ENCODE measurements around the gene VCX3B. TPM values are rescaled to one million over a fixed set of nuclear protein-coding genes. Genes with fewer than 3 reads are reported as not detected.

VCX3B gene
- total and polyA plus RNA-seq, 2 experiments from 2014 or later: 0.48 TPM; not detected in 1

DNA sequence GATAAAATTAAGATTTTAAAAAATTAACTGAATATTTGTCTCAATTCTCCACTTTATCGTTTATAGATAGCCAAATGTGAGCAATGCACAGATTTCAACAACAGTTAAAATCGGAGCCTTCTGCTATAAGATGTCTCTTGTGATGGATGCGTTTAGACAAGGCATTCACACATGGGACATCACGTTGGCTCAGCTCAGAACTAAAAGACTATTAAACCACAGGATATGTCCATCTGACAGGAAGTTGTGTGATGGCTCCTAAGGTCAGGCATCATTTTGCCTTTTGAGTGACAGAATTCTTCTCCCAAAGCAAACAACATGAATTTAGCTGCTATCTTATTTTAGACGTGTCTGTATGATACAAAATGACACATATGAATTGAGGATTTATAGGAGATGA lies 17.3 kb upstream of the VCX3B start:
- no peak for TF ChIP-seq EZH2 (IDR thresholded peaks at IDR 0.05; ENCODE audit: low read depth, unreplicated experiment)
- no peak for TF ChIP-seq ZNF114 (CRISPR knock-in tag; IDR thresholded peaks at IDR 0.05)
- TF ChIP-seq, protein P1, sequence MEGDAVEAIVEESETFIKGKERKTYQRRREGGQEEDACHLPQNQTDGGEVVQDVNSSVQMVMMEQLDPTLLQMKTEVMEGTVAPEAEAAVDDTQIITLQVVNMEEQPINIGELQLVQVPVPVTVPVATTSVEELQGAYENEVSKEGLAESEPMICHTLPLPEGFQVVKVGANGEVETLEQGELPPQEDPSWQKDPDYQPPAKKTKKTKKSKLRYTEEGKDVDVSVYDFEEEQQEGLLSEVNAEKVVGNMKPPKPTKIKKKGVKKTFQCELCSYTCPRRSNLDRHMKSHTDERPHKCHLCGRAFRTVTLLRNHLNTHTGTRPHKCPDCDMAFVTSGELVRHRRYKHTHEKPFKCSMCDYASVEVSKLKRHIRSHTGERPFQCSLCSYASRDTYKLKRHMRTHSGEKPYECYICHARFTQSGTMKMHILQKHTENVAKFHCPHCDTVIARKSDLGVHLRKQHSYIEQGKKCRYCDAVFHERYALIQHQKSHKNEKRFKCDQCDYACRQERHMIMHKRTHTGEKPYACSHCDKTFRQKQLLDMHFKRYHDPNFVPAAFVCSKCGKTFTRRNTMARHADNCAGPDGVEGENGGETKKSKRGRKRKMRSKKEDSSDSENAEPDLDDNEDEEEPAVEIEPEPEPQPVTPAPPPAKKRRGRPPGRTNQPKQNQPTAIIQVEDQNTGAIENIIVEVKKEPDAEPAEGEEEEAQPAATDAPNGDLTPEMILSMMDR (conservative IDR thresholded peaks at IDR 0.05; ENCODE audit: low read depth in 2 of 2): no peak
- TF ChIP-seq JUNB (IDR thresholded peaks at IDR 0.05; ENCODE audit: unreplicated experiment): no peak
- TF ChIP-seq NANOG (IDR thresholded peaks at IDR 0.05; ENCODE audit: borderline replicate concordance): no peak
- no peak for TF ChIP-seq POLR2AphosphoS5 (IDR thresholded peaks at IDR 0.05; ENCODE audit: low read depth)
- TF ChIP-seq STAT1 (IDR thresholded peaks at IDR 0.05; ENCODE audit: unreplicated experiment): no peak
- TF ChIP-seq, protein P2, sequence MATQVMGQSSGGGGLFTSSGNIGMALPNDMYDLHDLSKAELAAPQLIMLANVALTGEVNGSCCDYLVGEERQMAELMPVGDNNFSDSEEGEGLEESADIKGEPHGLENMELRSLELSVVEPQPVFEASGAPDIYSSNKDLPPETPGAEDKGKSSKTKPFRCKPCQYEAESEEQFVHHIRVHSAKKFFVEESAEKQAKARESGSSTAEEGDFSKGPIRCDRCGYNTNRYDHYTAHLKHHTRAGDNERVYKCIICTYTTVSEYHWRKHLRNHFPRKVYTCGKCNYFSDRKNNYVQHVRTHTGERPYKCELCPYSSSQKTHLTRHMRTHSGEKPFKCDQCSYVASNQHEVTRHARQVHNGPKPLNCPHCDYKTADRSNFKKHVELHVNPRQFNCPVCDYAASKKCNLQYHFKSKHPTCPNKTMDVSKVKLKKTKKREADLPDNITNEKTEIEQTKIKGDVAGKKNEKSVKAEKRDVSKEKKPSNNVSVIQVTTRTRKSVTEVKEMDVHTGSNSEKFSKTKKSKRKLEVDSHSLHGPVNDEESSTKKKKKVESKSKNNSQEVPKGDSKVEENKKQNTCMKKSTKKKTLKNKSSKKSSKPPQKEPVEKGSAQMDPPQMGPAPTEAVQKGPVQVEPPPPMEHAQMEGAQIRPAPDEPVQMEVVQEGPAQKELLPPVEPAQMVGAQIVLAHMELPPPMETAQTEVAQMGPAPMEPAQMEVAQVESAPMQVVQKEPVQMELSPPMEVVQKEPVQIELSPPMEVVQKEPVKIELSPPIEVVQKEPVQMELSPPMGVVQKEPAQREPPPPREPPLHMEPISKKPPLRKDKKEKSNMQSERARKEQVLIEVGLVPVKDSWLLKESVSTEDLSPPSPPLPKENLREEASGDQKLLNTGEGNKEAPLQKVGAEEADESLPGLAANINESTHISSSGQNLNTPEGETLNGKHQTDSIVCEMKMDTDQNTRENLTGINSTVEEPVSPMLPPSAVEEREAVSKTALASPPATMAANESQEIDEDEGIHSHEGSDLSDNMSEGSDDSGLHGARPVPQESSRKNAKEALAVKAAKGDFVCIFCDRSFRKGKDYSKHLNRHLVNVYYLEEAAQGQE (IDR thresholded peaks at IDR 0.05; ENCODE audit: unreplicated experiment): no peak
- TF ChIP-seq, protein P3, sequence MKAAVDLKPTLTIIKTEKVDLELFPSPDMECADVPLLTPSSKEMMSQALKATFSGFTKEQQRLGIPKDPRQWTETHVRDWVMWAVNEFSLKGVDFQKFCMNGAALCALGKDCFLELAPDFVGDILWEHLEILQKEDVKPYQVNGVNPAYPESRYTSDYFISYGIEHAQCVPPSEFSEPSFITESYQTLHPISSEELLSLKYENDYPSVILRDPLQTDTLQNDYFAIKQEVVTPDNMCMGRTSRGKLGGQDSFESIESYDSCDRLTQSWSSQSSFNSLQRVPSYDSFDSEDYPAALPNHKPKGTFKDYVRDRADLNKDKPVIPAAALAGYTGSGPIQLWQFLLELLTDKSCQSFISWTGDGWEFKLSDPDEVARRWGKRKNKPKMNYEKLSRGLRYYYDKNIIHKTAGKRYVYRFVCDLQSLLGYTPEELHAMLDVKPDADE (IDR thresholded peaks at IDR 0.05): no peak
- no peak for TF ChIP-seq CREB1 (CRISPR knock-in tag; IDR thresholded peaks at IDR 0.05; ENCODE audit: low read depth)
- TF ChIP-seq, protein P4, sequence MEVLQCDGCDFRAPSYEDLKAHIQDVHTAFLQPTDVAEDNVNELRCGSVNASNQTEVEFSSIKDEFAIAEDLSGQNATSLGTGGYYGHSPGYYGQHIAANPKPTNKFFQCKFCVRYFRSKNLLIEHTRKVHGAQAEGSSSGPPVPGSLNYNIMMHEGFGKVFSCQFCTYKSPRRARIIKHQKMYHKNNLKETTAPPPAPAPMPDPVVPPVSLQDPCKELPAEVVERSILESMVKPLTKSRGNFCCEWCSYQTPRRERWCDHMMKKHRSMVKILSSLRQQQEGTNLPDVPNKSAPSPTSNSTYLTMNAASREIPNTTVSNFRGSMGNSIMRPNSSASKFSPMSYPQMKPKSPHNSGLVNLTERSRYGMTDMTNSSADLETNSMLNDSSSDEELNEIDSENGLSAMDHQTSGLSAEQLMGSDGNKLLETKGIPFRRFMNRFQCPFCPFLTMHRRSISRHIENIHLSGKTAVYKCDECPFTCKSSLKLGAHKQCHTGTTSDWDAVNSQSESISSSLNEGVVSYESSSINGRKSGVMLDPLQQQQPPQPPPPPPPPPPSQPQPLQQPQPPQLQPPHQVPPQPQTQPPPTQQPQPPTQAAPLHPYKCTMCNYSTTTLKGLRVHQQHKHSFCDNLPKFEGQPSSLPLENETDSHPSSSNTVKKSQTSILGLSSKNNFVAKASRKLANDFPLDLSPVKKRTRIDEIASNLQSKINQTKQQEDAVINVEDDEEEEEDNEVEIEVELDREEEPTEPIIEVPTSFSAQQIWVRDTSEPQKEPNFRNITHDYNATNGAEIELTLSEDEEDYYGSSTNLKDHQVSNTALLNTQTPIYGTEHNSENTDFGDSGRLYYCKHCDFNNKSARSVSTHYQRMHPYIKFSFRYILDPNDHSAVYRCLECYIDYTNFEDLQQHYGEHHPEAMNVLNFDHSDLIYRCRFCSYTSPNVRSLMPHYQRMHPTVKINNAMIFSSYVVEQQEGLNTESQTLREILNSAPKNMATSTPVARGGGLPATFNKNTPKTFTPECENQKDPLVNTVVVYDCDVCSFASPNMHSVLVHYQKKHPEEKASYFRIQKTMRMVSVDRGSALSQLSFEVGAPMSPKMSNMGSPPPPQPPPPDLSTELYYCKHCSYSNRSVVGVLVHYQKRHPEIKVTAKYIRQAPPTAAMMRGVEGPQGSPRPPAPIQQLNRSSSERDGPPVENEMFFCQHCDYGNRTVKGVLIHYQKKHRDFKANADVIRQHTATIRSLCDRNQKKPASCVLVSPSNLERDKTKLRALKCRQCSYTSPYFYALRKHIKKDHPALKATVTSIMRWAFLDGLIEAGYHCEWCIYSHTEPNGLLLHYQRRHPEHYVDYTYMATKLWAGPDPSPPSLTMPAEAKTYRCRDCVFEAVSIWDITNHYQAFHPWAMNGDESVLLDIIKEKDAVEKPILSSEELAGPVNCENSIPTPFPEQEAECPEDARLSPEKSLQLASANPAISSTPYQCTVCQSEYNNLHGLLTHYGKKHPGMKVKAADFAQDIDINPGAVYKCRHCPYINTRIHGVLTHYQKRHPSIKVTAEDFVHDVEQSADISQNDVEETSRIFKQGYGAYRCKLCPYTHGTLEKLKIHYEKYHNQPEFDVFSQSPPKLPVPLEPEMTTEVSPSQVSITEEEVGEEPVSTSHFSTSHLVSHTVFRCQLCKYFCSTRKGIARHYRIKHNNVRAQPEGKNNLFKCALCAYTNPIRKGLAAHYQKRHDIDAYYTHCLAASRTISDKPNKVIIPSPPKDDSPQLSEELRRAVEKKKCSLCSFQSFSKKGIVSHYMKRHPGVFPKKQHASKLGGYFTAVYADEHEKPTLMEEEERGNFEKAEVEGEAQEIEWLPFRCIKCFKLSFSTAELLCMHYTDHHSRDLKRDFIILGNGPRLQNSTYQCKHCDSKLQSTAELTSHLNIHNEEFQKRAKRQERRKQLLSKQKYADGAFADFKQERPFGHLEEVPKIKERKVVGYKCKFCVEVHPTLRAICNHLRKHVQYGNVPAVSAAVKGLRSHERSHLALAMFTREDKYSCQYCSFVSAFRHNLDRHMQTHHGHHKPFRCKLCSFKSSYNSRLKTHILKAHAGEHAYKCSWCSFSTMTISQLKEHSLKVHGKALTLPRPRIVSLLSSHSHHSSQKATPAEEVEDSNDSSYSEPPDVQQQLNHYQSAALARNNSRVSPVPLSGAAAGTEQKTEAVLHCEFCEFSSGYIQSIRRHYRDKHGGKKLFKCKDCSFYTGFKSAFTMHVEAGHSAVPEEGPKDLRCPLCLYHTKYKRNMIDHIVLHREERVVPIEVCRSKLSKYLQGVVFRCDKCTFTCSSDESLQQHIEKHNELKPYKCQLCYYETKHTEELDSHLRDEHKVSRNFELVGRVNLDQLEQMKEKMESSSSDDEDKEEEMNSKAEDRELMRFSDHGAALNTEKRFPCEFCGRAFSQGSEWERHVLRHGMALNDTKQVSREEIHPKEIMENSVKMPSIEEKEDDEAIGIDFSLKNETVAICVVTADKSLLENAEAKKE (CRISPR knock-in tag; IDR thresholded peaks at IDR 0.05): no peak
- no peak for TF ChIP-seq EZH2phosphoT487 (IDR thresholded peaks at IDR 0.05; ENCODE audit: unreplicated experiment)

More for the DNA sequence above, 17.3 kb upstream of the VCX3B start:
- no peak for DNase-seq (ENCODE audit: low spot score)
- H4K20me1 ChIP-seq (replicated peaks; ENCODE audit: insufficient read depth): no peaks in the 10 kb centered on the region
- H3K79me2 ChIP-seq (replicated peaks; ENCODE audit: insufficient read depth): no peaks in the 10 kb centered on the region
- peaks cover 3% of the 10 kb centered on the region; the same call in 2 of the 3 replicates for H3K4me1 Mint-ChIP-seq
- H3K27ac ChIP-seq (ENCODE audit: low read depth): no peak overlapping the region
- H3K9me2 ChIP-seq (ENCODE audit: insufficient read depth): no peaks in the 10 kb centered on the region
- no peaks in the 10 kb centered on the region for H3K36me3 ChIP-seq (ENCODE audit: insufficient read depth)
- no peak overlapping the region for H2AFZ ChIP-seq
- H3K27ac Mint-ChIP-seq: no peak overlapping the region
- H3K27me3 ChIP-seq (ENCODE audit: insufficient read depth): no peaks in the 10 kb centered on the region
- ATAC-seq: no peak
- no peaks in the 10 kb centered on the region for H3K27me3 Mint-ChIP-seq (ENCODE audit: insufficient read depth, low read depth, poor library complexity)
- no peaks in the 10 kb centered on the region; the same call in 2 of the 3 replicates for H3K9me3 Mint-ChIP-seq
- H3K4me3 ChIP-seq: no peak overlapping the region
- H3K4me3 Mint-ChIP-seq: no peak overlapping the region
- H3F3A ChIP-seq (replicated peaks; ENCODE audit: low read depth): no peaks in the 10 kb centered on the region
- H3K36me3 Mint-ChIP-seq (ENCODE audit: low read depth): no peaks in the 10 kb centered on the region
- no peak overlapping the region for H3K4me2 ChIP-seq
- H3K4me1 ChIP-seq (ENCODE audit: insufficient read depth): no peaks in the 10 kb centered on the region

Data from GM23338 (cell line).